GM12874 (cell line): ENCODE results near the gene GMDS.

ENCODE experiments used
- CTCF ChIP-seq: IDR thresholded peaks from 2 replicates; pipeline ENCODE4 v1.5.1; 2011; ENCODE audit warnings: low read depth, mild to moderate bottlenecking, control low read depth, low read length, moderate library complexity; ENCODE audit not compliant: insufficient read depth

Gene GMDS

DNA sequence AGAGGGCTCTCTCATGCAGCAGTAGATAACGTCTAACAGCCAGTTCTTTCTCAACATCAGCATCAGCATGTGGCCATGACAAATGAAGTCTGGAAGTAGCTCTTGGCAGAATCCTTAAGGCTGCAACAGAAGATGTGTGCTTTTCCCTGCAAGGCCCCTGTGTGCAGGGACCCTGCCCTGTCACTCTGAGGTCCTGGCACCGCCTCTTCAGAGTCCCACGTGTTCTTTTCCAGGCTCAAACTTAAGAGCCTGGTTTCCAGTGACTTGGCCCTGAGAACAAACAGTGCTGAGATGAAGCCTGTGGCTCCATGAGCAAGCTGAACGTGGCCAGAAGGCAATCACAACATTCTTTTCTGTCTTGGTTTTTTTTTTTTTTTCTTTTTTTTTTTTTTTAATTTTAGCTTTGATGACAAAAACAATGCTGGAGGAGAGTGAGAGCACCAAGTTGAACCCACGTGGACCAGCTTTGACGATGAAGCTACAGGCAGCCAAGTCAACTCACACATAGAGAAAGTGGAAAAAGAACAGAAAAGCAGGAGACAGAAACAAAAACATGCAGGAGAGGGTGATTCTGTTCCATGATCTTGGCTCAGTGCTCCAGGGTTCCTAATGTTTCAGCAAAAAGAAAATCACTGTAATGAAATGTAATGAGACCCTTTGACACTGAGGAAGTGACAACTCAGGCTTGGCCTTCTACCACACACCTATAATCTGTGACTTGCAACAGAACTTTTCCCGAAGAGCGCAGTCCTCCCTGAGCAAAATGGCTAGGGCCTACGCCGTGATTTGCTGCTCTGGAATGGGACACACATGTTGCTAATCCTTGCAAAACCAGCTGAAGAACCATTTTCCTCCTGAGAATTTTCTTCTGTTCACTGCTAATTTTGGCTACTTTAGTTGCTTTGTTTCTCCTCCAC lies 549.6 kb downstream of the GMDS start:
- TF ChIP-seq CTCF = no peak

GRCh38 chr6:1689141-1689540 lies 556.3 kb downstream of the GMDS start:
- no peak for TF ChIP-seq CTCF

- no peak for TF ChIP-seq CTCF
Measured at GRCh38 chr6:1688396-1688795, 557.0 kb downstream of the GMDS start.

- no peak for TF ChIP-seq CTCF
Measured at GRCh38 chr6:1687402-1687801, 558.0 kb downstream of the GMDS start.

DNA sequence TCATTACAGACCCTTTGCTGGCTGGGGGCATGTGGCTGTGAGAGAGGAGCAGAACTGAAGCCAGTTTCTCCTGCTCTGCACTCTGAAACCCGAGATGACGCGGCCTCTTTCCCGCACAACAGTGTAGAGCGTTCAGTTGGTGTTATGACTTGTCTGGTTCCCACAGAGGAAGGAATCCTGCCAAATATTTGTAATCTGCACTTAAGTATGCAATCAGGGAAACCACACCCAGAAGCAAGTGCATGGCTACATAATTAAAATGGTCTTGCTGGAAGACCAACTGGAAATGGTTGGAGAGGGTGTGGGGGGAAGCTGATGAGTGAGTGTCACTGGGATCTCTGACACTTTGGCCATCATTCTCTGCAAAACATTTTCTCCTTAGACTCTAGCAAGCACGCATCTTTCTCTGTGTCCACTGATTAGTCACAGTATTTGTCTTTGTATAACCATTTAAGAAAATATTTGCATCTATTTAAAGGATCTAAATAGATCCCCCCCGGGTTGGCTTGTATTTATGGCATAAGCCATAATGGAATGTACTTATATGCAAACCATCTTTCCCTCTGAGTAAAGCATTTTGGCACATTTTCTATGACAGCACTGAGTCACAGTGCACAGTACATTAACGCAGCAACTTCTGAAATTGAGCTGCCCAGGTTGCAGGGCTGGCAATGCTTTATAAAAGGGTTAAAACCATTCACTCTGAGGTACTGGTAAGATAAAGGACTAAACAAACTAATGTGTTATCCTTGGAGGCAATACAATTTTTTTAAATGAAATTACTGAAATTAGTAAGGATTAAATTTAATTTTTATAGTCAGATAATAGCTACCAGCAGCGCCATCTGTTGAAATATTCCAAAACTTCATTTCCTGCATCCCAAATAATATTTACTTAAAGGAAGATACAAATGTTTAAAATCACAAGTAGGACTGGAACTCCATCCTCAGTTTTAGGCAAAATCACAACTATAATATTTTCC lies 559.0 kb downstream of the GMDS start:
- TF ChIP-seq CTCF = no peak

DNA sequence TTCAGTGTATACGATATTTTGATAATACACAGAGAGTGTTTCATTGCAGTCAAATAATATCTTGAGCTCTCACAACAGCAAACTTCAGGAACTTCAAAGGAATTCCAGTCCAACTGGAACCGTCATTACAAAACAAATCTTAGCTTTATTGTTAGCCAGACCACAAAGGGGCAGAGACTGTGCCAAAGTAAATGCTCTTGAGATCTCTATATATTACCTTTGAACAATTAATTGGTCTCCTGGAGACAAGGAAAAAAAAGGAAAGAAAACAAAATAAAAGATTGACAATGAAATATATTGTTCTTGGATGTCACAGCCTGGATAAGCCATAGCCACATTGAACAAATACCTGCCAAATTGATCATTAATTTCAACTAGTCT lies 565.7 kb downstream of the GMDS start:
- TF ChIP-seq CTCF = no peak

GRCh38 chr6:1679031-1679687 lies 566.2 kb downstream of the GMDS start:
- no peak for TF ChIP-seq CTCF
